HCT116 (cell line): ENCODE results near the gene DUOXA1. TPM values are rescaled to one million over a fixed set of nuclear protein-coding genes. Genes with fewer than 3 reads are reported as not detected.

Experiments
- ATAC-seq: fragments of 200-7000 bp; cut with Tn5 transposase; 2 replicates; pipeline ENCODE4 v1.9.1; 2020; ENCODE audit warnings: mild to moderate bottlenecking, moderate library complexity
- BruUV-seq: library from RNA; stranded (reverse); fragments of 400-500 nt; replicated peaks from 2 replicates; lab custom pipeline; 2021; lab: Mats Ljungman, UMichigan
- CTCF ChIA-PET: fragments of 300-600 bp; sonication (Branson Sonifier 250); formaldehyde crosslinking; loops from one replicate; lab custom pipeline; 2021; ENCODE audit warnings: antibody characterized with exemption; lab: Charles Lee
- POLR2A ChIA-PET: fragments of 300-600, 350-600 bp; sonication (Branson Sonifier 250); formaldehyde crosslinking; loops from one replicate; lab custom pipeline; 2021; ENCODE audit warnings: antibody characterized with exemption; lab: Charles Lee
- RAD21 ChIA-PET, 2 experiments: fragments of 300-600 bp; sonication (Branson Sonifier 250); formaldehyde crosslinking; loops; one replicate each; lab custom pipeline; 2023; ENCODE audit warnings: low total read pairs in 2 of 2; ENCODE audit not compliant: uncharacterized antibody in 2 of 2, unreplicated experiment in 2 of 2, low non-redundant PET in 1 of 2; lab: Charles Lee
- DNase-seq: peaks from one replicate; pipeline ENCODE4 v3.0.0-alpha.2; 2010; ENCODE audit warnings: low read depth, low spot score
- H2AFZ ChIP-seq: fragments of 200-600 bp; shearing (Covaris generic), sonication (generic); 2 replicates; pipeline ENCODE4 v1.6.1; 2017; ENCODE audit warnings: low read depth, mixed run types, mixed read lengths, antibody characterized with exemption, low read length; ENCODE audit not compliant: poor library complexity, severe bottlenecking
- H3K27ac ChIP-seq: 2 replicates; pipeline ENCODE4 v1.5.1; 2012; ENCODE audit warnings: low read depth, low read length
- H3K27me3 ChIP-seq: fragments of 200-600 bp; sonication (generic); 2 replicates; pipeline ENCODE4 v1.6.1; 2016; ENCODE audit warnings: mixed run types, low read length, mixed read lengths; ENCODE audit not compliant: insufficient read depth
- H3K36me3 ChIP-seq, 2 experiments: fragments of 200-500 bp in 1 of 2; fragments of 200-600 bp in 1 of 2; sonication (Bioruptor generic) in 1 of 2; sonication (generic) in 1 of 2; 2 replicates each; pipeline versions ENCODE4 v1.5.1 to v1.6.1; 2014 to 2016; ENCODE audit warnings: low read length in 2 of 2, inconsistent platforms in 1 of 2, mixed read lengths in 1 of 2, mixed run types in 1 of 2; ENCODE audit not compliant: insufficient read depth in 2 of 2, control insufficient read depth in 1 of 2
- H3K4me1 ChIP-seq, 2 experiments: fragments of 200-600 bp in 1 of 2; sonication (generic) in 1 of 2; 2 replicates each; pipeline versions ENCODE4 v1.5.1 to v1.6.1; 2012 to 2017; ENCODE audit warnings: low read length in 2 of 2, inconsistent platforms in 1 of 2, mild to moderate bottlenecking in 1 of 2, mixed read lengths in 1 of 2, mixed run types in 1 of 2, moderate library complexity in 1 of 2; ENCODE audit not compliant: insufficient read depth in 2 of 2, control insufficient read depth in 1 of 2
- H3K4me2 ChIP-seq: fragments of 200-600 bp; sonication (generic); 2 replicates; pipeline ENCODE4 v1.6.1; 2017; ENCODE audit warnings: mixed run types, low read length, mixed read lengths
- H3K4me3 ChIP-seq, 2 experiments: fragments of 200-600 bp in 1 of 2; sonication (generic) in 1 of 2; replicated peaks in 1 of 2; 2 replicates each; pipeline ENCODE4 v1.5.1; 2011 to 2016; ENCODE audit warnings: low read length in 2 of 2, control low read depth in 1 of 2, low read depth in 1 of 2, mild to moderate bottlenecking in 1 of 2, mixed read lengths in 1 of 2, mixed run types in 1 of 2
- H3K79me2 ChIP-seq: fragments of 200-600 bp; sonication (generic); 2 replicates; pipeline ENCODE4 v1.6.1; 2017; ENCODE audit warnings: mild to moderate bottlenecking, mixed run types, low read length, moderate library complexity, mixed read lengths; ENCODE audit not compliant: insufficient read depth
- H3K9ac ChIP-seq: fragments of 200-600 bp; sonication (generic); 2 replicates; pipeline ENCODE4 v1.6.1; 2016; ENCODE audit warnings: low read length, mixed read lengths
- H3K9me2 ChIP-seq: fragments of 200-600 bp; sonication (generic), shearing (Covaris generic); 2 replicates; pipeline ENCODE4 v1.6.1; 2017; ENCODE audit warnings: mixed run types, mild to moderate bottlenecking, moderate library complexity; ENCODE audit not compliant: insufficient read depth
- H3K9me3 ChIP-seq, 2 experiments: fragments of 200-500 bp in 1 of 2; fragments of 200-600 bp in 1 of 2; sonication (Bioruptor generic) in 1 of 2; sonication (generic) in 1 of 2; 2 replicates each; pipeline ENCODE4 v1.6.1; 2014 to 2017; ENCODE audit warnings: low read length in 2 of 2, mixed read lengths in 2 of 2, inconsistent platforms in 1 of 2, low read depth in 1 of 2, mild to moderate bottlenecking in 1 of 2, mixed run types in 1 of 2, moderate library complexity in 1 of 2; ENCODE audit not compliant: control insufficient read depth in 1 of 2, insufficient read depth in 1 of 2
- H4K20me1 ChIP-seq: fragments of 200-600 bp; sonication (generic), shearing (Covaris generic); 2 replicates; pipeline ENCODE4 v1.6.1; 2017; ENCODE audit warnings: mixed run types, mild to moderate bottlenecking, moderate library complexity; ENCODE audit not compliant: insufficient read depth
- ATF3 ChIP-seq: IDR thresholded peaks from 2 replicates; pipeline ENCODE4 v1.6.1; 2012
- CEBPB ChIP-seq: IDR thresholded peaks from 2 replicates; pipeline ENCODE4 v1.6.1; 2012; ENCODE audit warnings: low read depth
- CTCF ChIP-seq, 3 experiments: fragments of 200-600 bp in 1 of 3; sonication (generic) in 1 of 3; IDR thresholded peaks in 2 of 3; conservative IDR thresholded peaks in 1 of 3; 2 replicates each; pipeline ENCODE4 v1.5.1; 2012 to 2017; ENCODE audit warnings: low read depth in 2 of 3, low read length in 2 of 3, antibody characterized with exemption in 1 of 3, borderline replicate concordance in 1 of 3, control low read depth in 1 of 3, mild to moderate bottlenecking in 1 of 3, mixed read lengths in 1 of 3, mixed run types in 1 of 3, moderate library complexity in 1 of 3; ENCODE audit not compliant: insufficient read depth in 1 of 3
- ELF1 ChIP-seq: IDR thresholded peaks from 2 replicates; pipeline ENCODE4 v1.6.1; 2012; ENCODE audit warnings: low read depth, borderline replicate concordance
- EZH2 ChIP-seq: fragments of 200-600 bp; sonication (generic); IDR thresholded peaks from 2 replicates; pipeline ENCODE4 v1.6.1; 2017; ENCODE audit warnings: antibody characterized with exemption, mixed run types
- POLR2A ChIP-seq: IDR thresholded peaks from 2 replicates; pipeline ENCODE4 v1.7.0; 2011; ENCODE audit warnings: borderline replicate concordance; ENCODE audit not compliant: insufficient read depth, insufficient read length; ENCODE audit errors: extremely low read depth
- RAD21 ChIP-seq: IDR thresholded peaks from 2 replicates; pipeline ENCODE4 v1.6.1; 2012; ENCODE audit warnings: low read depth, mild to moderate bottlenecking
- SRF ChIP-seq: IDR thresholded peaks from 2 replicates; pipeline ENCODE4 v1.6.1; 2012; ENCODE audit warnings: low read depth
- ZBTB33 ChIP-seq: IDR thresholded peaks from 2 replicates; pipeline ENCODE4 v1.6.1; 2011; ENCODE audit warnings: mild to moderate bottlenecking, low read length, moderate library complexity; ENCODE audit not compliant: insufficient replicate concordance; ENCODE audit errors: extremely low read depth
- ZFX ChIP-seq: fragments of 450-650 bp; IDR thresholded peaks from 2 replicates; pipeline ENCODE4 v1.6.1; 2017
- intact Hi-C: fragments of 100-400 bp; cut with micrococcal nuclease; formaldehyde crosslinking; loops from 2 replicates; pipeline ENCODE4 v1.10.0; 2022
- total RNA-seq: library from RNA; stranded (reverse); gene quantifications from one replicate; pipeline ENCODE4 v1.2.1, GENCODE V29; 2021; ENCODE audit not compliant: unreplicated experiment

Gene DUOXA1
- total RNA-seq, 1 experiment from 2014 or later = 2.3 TPM

GRCh38 chr15:45116006-45116481, 13.6 kb downstream of the DUOXA1 start (continued):
- no peak for TF ChIP-seq CTCF (IDR thresholded peaks at IDR 0.05 in 2 of 3, conservative IDR thresholded peaks at IDR 0.05 in 1 of 3; ENCODE audit: borderline replicate concordance in 1 of 3, insufficient read depth in 1 of 3, low read depth in 2 of 3, low read length in 2 of 3)
- no peak for TF ChIP-seq CEBPB
- no peak for TF ChIP-seq POLR2A
- TF ChIP-seq SRF = no peak
- TF ChIP-seq EZH2 = no peak

GRCh38 chr15:45115312-45115820, 14.3 kb downstream of the DUOXA1 start:
- POLR2A ChIA-PET = no interaction called here
- Histone ChIP-seq H4K20me1 (no peaks in the 10 kb centered on the region), H3K27ac (no peak overlapping the region), H2AFZ (no peak overlapping the region), H3K36me3 (no peaks in the 10 kb centered on the region), H3K79me2 (no peaks in the 10 kb centered on the region), H3K4me3 (no peak overlapping the region), H3K27me3 (no peaks in the 10 kb centered on the region), H3K9me2 (no peaks in the 10 kb centered on the region), H3K9me3 (no peaks in the 10 kb centered on the region), H3K9ac (no peak overlapping the region), H3K4me1 (peaks cover 0 to 4% of the 10 kb centered on the region in 2 experiments; a peak in 2 of 4 replicates), H3K4me2 (no peak overlapping the region)
- CTCF ChIA-PET = interaction anchor here (0.8 kb wide), 1 partner anchor 10 kb away, joined by 4 read pairs; no protein-coding TSS in a partner anchor
- ATAC-seq = no peak
- DNase-seq = no peak
- intact Hi-C loops = no loop called here
- TF ChIP-seq ZBTB33 = no peak
- TF ChIP-seq ZFX = no peak
- no peak for TF ChIP-seq ELF1
- TF ChIP-seq RAD21 = no peak
- no peak for TF ChIP-seq ATF3
- BruUV-seq = no TSS peak
- RAD21 ChIA-PET = no interaction called here
